WTC11 (cell line): ENCODE results near the gene FBLN2. TPM values are rescaled to one million over a fixed set of nuclear protein-coding genes. Genes with fewer than 3 reads are reported as not detected.

Source experiments
- ATAC-seq: fragments of 200-7000 bp; cut with Tn5 transposase; 2 replicates; pipeline ENCODE4 v1.10.0; 2021; ENCODE audit warnings: mild to moderate bottlenecking, moderate library complexity
- CTCF ChIA-PET: fragments of 300-600 bp; sonication (Branson Sonifier 250); formaldehyde crosslinking; loops from one replicate; lab custom pipeline; 2021; ENCODE audit warnings: antibody characterized with exemption; lab: Charles Lee
- POLR2A ChIA-PET: fragments of 350-600 bp; sonication (Branson Sonifier 250); formaldehyde crosslinking; loops from one replicate; lab custom pipeline; 2021; ENCODE audit warnings: antibody characterized with exemption; lab: Charles Lee
- DNase-seq: peaks from one replicate; pipeline ENCODE4 v3.0.0; 2021; ENCODE audit warnings: low spot score
- H3K27ac Mint-ChIP-seq: 2 replicates; pipeline ENCODE4 v1.8.0; 2021; ENCODE audit warnings: mixed read lengths
- H3K27me3 Mint-ChIP-seq: 2 replicates; pipeline ENCODE4 v1.8.0; 2021; ENCODE audit warnings: low read depth, mild to moderate bottlenecking, moderate library complexity, mixed read lengths
- H3K36me3 Mint-ChIP-seq: 2 replicates; pipeline ENCODE4 v1.8.0; 2021; ENCODE audit warnings: mixed read lengths
- H3K4me1 Mint-ChIP-seq: 2 replicates; pipeline ENCODE4 v1.8.0; 2022; ENCODE audit warnings: mixed read lengths
- H3K4me3 Mint-ChIP-seq: 2 replicates; pipeline ENCODE4 v1.8.0; 2021; ENCODE audit warnings: mild to moderate bottlenecking, moderate library complexity, mixed read lengths
- H3K9me3 Mint-ChIP-seq: 2 replicates; pipeline ENCODE4 v1.8.0; 2021; ENCODE audit warnings: mixed read lengths
- CBFB ChIP-seq: sonication (generic); formaldehyde crosslinking; IDR thresholded peaks from 2 replicates; pipeline ENCODE4 v1.8.1; 2022; ENCODE audit warnings: mild to moderate bottlenecking, low read depth, missing genetic modification reagents
- CREM ChIP-seq: sonication (generic); formaldehyde crosslinking; IDR thresholded peaks from 2 replicates; pipeline ENCODE4 v1.8.1; 2022; ENCODE audit warnings: mild to moderate bottlenecking, missing genetic modification reagents, moderate library complexity
- GRHL2 ChIP-seq: fragments of 250-450 bp; sonication (Bioruptor Pico); IDR thresholded peaks from 2 replicates; pipeline ENCODE4 v1.8.0; 2022; ENCODE audit warnings: mild to moderate bottlenecking, moderate library complexity; ENCODE audit not compliant: insufficient replicate concordance, severe bottlenecking
- JUN ChIP-seq: sonication (generic); formaldehyde crosslinking; IDR thresholded peaks from 2 replicates; pipeline ENCODE4 v1.8.0; 2023; ENCODE audit warnings: mild to moderate bottlenecking, missing genetic modification reagents
- NFATC4 ChIP-seq: fragments of 250-450 bp; sonication (Bioruptor Pico); IDR thresholded peaks from 2 replicates; pipeline ENCODE4 v1.9.0; 2021; ENCODE audit warnings: mild to moderate bottlenecking
- NFYB ChIP-seq: sonication (generic); formaldehyde crosslinking; conservative IDR thresholded peaks from 2 replicates; pipeline ENCODE4 v1.8.0; 2022; ENCODE audit warnings: low read depth, missing genetic modification reagents
- RELA ChIP-seq: sonication (generic); formaldehyde crosslinking; IDR thresholded peaks from 2 replicates; pipeline ENCODE4 v1.8.1; 2022; ENCODE audit warnings: missing genetic modification reagents, mild to moderate bottlenecking, borderline replicate concordance
- SP1 ChIP-seq: sonication (generic); formaldehyde crosslinking; conservative IDR thresholded peaks from 2 replicates; pipeline ENCODE4 v1.8.1; 2022; ENCODE audit warnings: missing genetic modification reagents
- STAT6 ChIP-seq: sonication (generic); formaldehyde crosslinking; conservative IDR thresholded peaks from 2 replicates; pipeline ENCODE4 v1.8.1; 2023; ENCODE audit warnings: mild to moderate bottlenecking, low read depth, missing genetic modification reagents, moderate library complexity
- TCF7 ChIP-seq: sonication (generic); formaldehyde crosslinking; IDR thresholded peaks from 2 replicates; pipeline ENCODE4 v1.8.0; 2022; ENCODE audit warnings: mild to moderate bottlenecking, low read depth, missing genetic modification reagents, moderate library complexity
- ZNF121 ChIP-seq: sonication (generic); formaldehyde crosslinking; IDR thresholded peaks from 2 replicates; pipeline ENCODE4 v1.8.0; 2023; ENCODE audit warnings: missing genetic modification reagents
- ZNF138 ChIP-seq: sonication (generic); formaldehyde crosslinking; conservative IDR thresholded peaks from 2 replicates; pipeline ENCODE4 v1.8.1; 2022; ENCODE audit warnings: mild to moderate bottlenecking, moderate library complexity, missing genetic modification reagents
- ZNF671 ChIP-seq: fragments of 250-450 bp; sonication (Bioruptor Pico); IDR thresholded peaks from 2 replicates; pipeline ENCODE4 v1.8.0; 2021; ENCODE audit warnings: mild to moderate bottlenecking
- total RNA-seq: library from RNA; stranded (reverse); gene quantifications from 3 replicates; pipeline ENCODE4 v1.2.3, GENCODE V29; 2021
- TF ChIP-seq, protein P1 (sequence below): sonication (generic); formaldehyde crosslinking; IDR thresholded peaks from 2 replicates; pipeline ENCODE4 v1.8.1; 2022; ENCODE audit warnings: low read depth, mild to moderate bottlenecking, moderate library complexity, missing genetic modification reagents, borderline replicate concordance
- TF ChIP-seq, protein P2 (sequence below): sonication (generic); formaldehyde crosslinking; IDR thresholded peaks from 2 replicates; pipeline ENCODE4 v1.8.0; 2023; ENCODE audit warnings: missing genetic modification reagents, mild to moderate bottlenecking, borderline replicate concordance
- TF ChIP-seq, protein P3 (sequence below): sonication (generic); formaldehyde crosslinking; IDR thresholded peaks from 2 replicates; pipeline ENCODE4 v1.8.0; 2022; ENCODE audit warnings: mild to moderate bottlenecking, missing genetic modification reagents

The FBLN2 gene
- total RNA-seq, 1 experiment from 2014 or later = 20.7 TPM

- H3K4me3 Mint-ChIP-seq = no peak overlapping the region
- peaks cover 18% of the 10 kb centered on the region for H3K27me3 Mint-ChIP-seq
- DNase-seq = no peak
- H3K36me3 Mint-ChIP-seq = peaks cover 4% of the 10 kb centered on the region; the same call in 1 of the 2 replicates
- ATAC-seq = no peak
- no peak overlapping the region for H3K27ac Mint-ChIP-seq
- POLR2A ChIA-PET = no interaction called here
- no peak for TF ChIP-seq CBFB (CRISPR knock-in tag)
- TF ChIP-seq, protein P1, sequence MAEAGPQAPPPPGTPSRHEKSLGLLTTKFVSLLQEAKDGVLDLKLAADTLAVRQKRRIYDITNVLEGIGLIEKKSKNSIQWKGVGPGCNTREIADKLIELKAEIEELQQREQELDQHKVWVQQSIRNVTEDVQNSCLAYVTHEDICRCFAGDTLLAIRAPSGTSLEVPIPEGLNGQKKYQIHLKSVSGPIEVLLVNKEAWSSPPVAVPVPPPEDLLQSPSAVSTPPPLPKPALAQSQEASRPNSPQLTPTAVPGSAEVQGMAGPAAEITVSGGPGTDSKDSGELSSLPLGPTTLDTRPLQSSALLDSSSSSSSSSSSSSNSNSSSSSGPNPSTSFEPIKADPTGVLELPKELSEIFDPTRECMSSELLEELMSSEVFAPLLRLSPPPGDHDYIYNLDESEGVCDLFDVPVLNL (CRISPR knock-in tag) = no peak
- TF ChIP-seq, all 79 proteins: peak for 0
- Mint-ChIP-seq H3K4me1 (peaks cover 27% of the 10 kb centered on the region), H3K9me3 (peaks cover 5% of the 10 kb centered on the region)
- CTCF ChIA-PET = interaction anchor here (1.0 to 2.1 kb wide), 5 partner anchors 18 to 108 kb away, joined by 3 to 10 read pairs (median 3); no protein-coding TSS in a partner anchor
These were observed 2.2 kb upstream of the FBLN2 start for GRCh38 chr3:13546667-13547171.

- H3K4me3 Mint-ChIP-seq = peak overlapping the region; percentile 62
- H3K4me1 Mint-ChIP-seq = peaks cover 30% of the 10 kb centered on the region
- TF ChIP-seq ZNF121 (CRISPR knock-in tag) (peak; percentile 40; the same call in 1 of the 2 replicates), GRHL2 (CRISPR knock-in tag) (no peak), RELA (CRISPR knock-in tag) (no peak), SP1 (CRISPR knock-in tag) (0 out of 2 replicates have a peak, but pooled peaks have one; percentile 45), ZNF671 (CRISPR knock-in tag) (no peak), ZNF138 (CRISPR knock-in tag) (no peak), JUN (CRISPR knock-in tag) (no peak)
- TF ChIP-seq, protein P2, sequence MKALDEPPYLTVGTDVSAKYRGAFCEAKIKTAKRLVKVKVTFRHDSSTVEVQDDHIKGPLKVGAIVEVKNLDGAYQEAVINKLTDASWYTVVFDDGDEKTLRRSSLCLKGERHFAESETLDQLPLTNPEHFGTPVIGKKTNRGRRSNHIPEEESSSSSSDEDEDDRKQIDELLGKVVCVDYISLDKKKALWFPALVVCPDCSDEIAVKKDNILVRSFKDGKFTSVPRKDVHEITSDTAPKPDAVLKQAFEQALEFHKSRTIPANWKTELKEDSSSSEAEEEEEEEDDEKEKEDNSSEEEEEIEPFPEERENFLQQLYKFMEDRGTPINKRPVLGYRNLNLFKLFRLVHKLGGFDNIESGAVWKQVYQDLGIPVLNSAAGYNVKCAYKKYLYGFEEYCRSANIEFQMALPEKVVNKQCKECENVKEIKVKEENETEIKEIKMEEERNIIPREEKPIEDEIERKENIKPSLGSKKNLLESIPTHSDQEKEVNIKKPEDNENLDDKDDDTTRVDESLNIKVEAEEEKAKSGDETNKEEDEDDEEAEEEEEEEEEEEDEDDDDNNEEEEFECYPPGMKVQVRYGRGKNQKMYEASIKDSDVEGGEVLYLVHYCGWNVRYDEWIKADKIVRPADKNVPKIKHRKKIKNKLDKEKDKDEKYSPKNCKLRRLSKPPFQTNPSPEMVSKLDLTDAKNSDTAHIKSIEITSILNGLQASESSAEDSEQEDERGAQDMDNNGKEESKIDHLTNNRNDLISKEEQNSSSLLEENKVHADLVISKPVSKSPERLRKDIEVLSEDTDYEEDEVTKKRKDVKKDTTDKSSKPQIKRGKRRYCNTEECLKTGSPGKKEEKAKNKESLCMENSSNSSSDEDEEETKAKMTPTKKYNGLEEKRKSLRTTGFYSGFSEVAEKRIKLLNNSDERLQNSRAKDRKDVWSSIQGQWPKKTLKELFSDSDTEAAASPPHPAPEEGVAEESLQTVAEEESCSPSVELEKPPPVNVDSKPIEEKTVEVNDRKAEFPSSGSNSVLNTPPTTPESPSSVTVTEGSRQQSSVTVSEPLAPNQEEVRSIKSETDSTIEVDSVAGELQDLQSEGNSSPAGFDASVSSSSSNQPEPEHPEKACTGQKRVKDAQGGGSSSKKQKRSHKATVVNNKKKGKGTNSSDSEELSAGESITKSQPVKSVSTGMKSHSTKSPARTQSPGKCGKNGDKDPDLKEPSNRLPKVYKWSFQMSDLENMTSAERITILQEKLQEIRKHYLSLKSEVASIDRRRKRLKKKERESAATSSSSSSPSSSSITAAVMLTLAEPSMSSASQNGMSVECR = no peak
- TF ChIP-seq, protein P3, sequence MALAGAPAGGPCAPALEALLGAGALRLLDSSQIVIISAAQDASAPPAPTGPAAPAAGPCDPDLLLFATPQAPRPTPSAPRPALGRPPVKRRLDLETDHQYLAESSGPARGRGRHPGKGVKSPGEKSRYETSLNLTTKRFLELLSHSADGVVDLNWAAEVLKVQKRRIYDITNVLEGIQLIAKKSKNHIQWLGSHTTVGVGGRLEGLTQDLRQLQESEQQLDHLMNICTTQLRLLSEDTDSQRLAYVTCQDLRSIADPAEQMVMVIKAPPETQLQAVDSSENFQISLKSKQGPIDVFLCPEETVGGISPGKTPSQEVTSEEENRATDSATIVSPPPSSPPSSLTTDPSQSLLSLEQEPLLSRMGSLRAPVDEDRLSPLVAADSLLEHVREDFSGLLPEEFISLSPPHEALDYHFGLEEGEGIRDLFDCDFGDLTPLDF (CRISPR knock-in tag) = no peak
- peaks cover 18% of the 10 kb centered on the region for H3K27me3 Mint-ChIP-seq
- POLR2A ChIA-PET = no interaction called here
- CTCF ChIA-PET = interaction anchor here (0.9 to 2.1 kb wide), 5 partner anchors 19 to 107 kb away, joined by 3 to 10 read pairs (median 4); no protein-coding TSS in a partner anchor
- DNase-seq = peak; percentile 45
- H3K9me3 Mint-ChIP-seq = no peaks in the 10 kb centered on the region
- H3K36me3 Mint-ChIP-seq = no peaks in the 10 kb centered on the region
- peak; percentile 67 for ATAC-seq
- H3K27ac Mint-ChIP-seq = no peak overlapping the region
These were observed 1.1 kb upstream of the FBLN2 start for GRCh38 chr3:13547591-13548371.

DNA sequence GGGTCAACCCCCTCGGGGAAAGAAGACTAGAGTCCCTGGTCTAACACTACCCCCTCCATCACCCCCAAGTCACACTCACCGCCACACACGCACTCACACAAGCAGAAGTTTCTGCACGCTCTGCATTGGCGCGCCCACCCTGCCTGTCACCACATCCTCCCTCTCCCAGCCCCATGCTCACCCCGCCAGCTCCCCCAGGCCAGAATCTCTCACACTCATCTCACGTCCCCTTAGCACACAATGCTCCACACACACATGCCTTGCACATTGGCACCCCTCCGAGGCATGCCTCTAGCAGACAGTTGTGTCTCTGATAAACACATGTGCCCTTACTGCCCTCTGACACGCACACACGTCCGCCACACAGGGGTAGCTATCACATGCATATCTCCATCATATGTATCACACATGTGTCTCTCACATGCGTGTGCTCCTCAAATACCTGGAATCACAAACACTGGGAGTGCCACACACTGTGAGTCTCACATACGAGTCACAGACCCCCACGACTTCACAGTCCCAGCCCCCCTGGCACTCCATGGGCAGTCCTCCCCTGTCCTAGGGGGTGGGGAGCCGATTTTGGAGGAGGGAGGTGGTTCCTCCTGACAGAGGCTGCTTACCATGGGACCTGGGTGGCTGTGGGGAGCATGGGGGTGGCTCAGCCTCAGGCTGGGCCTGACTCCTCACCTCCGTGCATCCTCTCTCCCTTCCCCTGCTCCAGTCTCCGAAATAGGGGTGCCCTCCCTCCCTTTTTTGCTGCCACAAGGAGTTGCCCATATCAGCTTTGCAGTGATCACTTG, 898 bp downstream of the FBLN2 start:
- H3K27me3 Mint-ChIP-seq = peaks cover 18% of the 10 kb centered on the region
- ChIA-PET POLR2A (no interaction called here), CTCF (interaction anchor here (0.6 to 1.6 kb wide), 2 partner anchors 34 to 98 kb away, joined by 3 to 4 read pairs; no protein-coding TSS in a partner anchor)
- no peak overlapping the region for H3K27ac Mint-ChIP-seq
- DNase-seq (no peak), ATAC-seq (no peak)
- H3K4me1 Mint-ChIP-seq = peaks cover 30% of the 10 kb centered on the region
- H3K36me3 Mint-ChIP-seq = no peaks in the 10 kb centered on the region
- no peaks in the 10 kb centered on the region for H3K9me3 Mint-ChIP-seq
- TF ChIP-seq NFATC4 = no peak
- no peak for TF ChIP-seq NFYB (CRISPR knock-in tag)
- no peak for TF ChIP-seq TCF7 (CRISPR knock-in tag)
- TF ChIP-seq, protein P3 (CRISPR knock-in tag) = no peak
- TF ChIP-seq CREM (CRISPR knock-in tag) = no peak
- TF ChIP-seq STAT6 (CRISPR knock-in tag) = no peak
- peak overlapping the region; percentile 68 for H3K4me3 Mint-ChIP-seq
